Tibial nerve (tissue), 4 donors: ENCODE measurements around the gene PNKP.

Source experiments
- CTCF ChIP-seq, 5 experiments: fragments of 200-600 bp in 3 of 5; fragments of 450-650 bp in 2 of 5; sonication (generic) in 3 of 5; IDR thresholded peaks; one replicate each; pipeline ENCODE4 v1.5.1; 2016 to 2019; ENCODE audit warnings: antibody characterized with exemption in 5 of 5, mild to moderate bottlenecking in 3 of 5, moderate library complexity in 2 of 5
- EP300 ChIP-seq, 2 donors: sonication (generic); formaldehyde crosslinking; IDR thresholded peaks; one replicate each; pipeline ENCODE4 v1.6.1; 2017; ENCODE audit warnings: antibody characterized with exemption in 2 of 2, mild to moderate bottlenecking in 1 of 2

GRCh38 chr19:49820125-49820524 lies 47.3 kb downstream of the PNKP start:
- TF ChIP-seq EP300 (IDR thresholded peaks at IDR 0.05) (no peak), CTCF (IDR thresholded peaks at IDR 0.05) (no peak)
